Stimulated activated CD8-positive, alpha-beta memory T cell treated with anti-CD3 and anti-CD28 coated beads, Interleukin-7, amount 100 ng/mL, for 4 hours (primary cell): ENCODE results near the gene S100G.
"Not testable (repeated sequence)": the region's sequence is repeated elsewhere in the genome, so short reads cannot be mapped to it uniquely, and the experiment has no call there.

Experiments used
- DNase-seq, 2 donors: peaks; one replicate each; pipeline ENCODE4 v3.0.0-alpha.2; 2020; ENCODE audit warnings: low read depth in 2 of 2

Gene S100G

GRCh38 chrX:16649858-16650257, at the start of gene S100G:
S100G (plus strand) TSS chrX:16650158; CDS start chrX:16651007, 849 bp downstream.
- DNase-seq: no peak

- DNase-seq: no peak
These were observed 48.1 kb upstream of the S100G start for GRCh38 chrX:16601885-16602284.

- not testable (repeated sequence) for DNase-seq
These were observed 46.7 kb upstream of the S100G start for GRCh38 chrX:16603235-16603634.

- DNase-seq: no peak
These were observed 46.1 kb upstream of the S100G start for GRCh38 chrX:16603822-16604221.

GRCh38 chrX:16604337-16604736, 45.6 kb upstream of the S100G start:
- DNase-seq: no peak

- no peak for DNase-seq
These were observed 43.7 kb upstream of the S100G start for GRCh38 chrX:16606142-16606720.

GRCh38 chrX:16610121-16610621, 39.8 kb upstream of the S100G start:
- no peak for DNase-seq

- not testable (repeated sequence) for DNase-seq
These were observed 39.3 kb upstream of the S100G start for GRCh38 chrX:16610654-16611053.

- no peak for DNase-seq
These were observed 37.6 kb upstream of the S100G start for GRCh38 chrX:16612257-16612897.

GRCh38 chrX:16617382-16617781, 32.6 kb upstream of the S100G start:
- no peak for DNase-seq

- no peak for DNase-seq
These were observed 31.5 kb upstream of the S100G start for GRCh38 chrX:16618422-16618821.

- no peak for DNase-seq
These were observed 30.9 kb upstream of the S100G start for GRCh38 chrX:16619024-16619423.

GRCh38 chrX:16628511-16628910, 21.4 kb upstream of the S100G start:
- not testable (repeated sequence) for DNase-seq

GRCh38 chrX:16628946-16629595, 20.9 kb upstream of the S100G start:
- DNase-seq: no peak

- DNase-seq: no peak
These were observed 20.0 kb upstream of the S100G start for GRCh38 chrX:16629909-16630308.

GRCh38 chrX:16633754-16634153, 16.2 kb upstream of the S100G start:
- no peak for DNase-seq

- DNase-seq: no peak
These were observed 14.9 kb upstream of the S100G start for GRCh38 chrX:16635040-16635439.

- DNase-seq: no peak
These were observed 14.4 kb upstream of the S100G start for GRCh38 chrX:16635596-16635995.

GRCh38 chrX:16638533-16638932, 11.4 kb upstream of the S100G start:
- no peak for DNase-seq

GRCh38 chrX:16639966-16640365, 10.0 kb upstream of the S100G start:
- DNase-seq: no peak

- no peak for DNase-seq
These were observed 9.1 kb upstream of the S100G start for GRCh38 chrX:16640823-16641222.

GRCh38 chrX:16643176-16643575, 6.8 kb upstream of the S100G start:
- DNase-seq: no peak
